Osteocyte (in vitro differentiated cells): ENCODE results near the gene PLXNA1. TPM values are rescaled to one million over a fixed set of nuclear protein-coding genes. Genes with fewer than 3 reads are reported as not detected.

Source experiments
- DNase-seq: peaks from one replicate; pipeline ENCODE4 v3.0.0; 2021; ENCODE audit warnings: mixed read lengths; ENCODE audit not compliant: unreplicated experiment; ENCODE audit errors: extremely low spot score
- H3K27ac Mint-ChIP-seq: one replicate; pipeline ENCODE4 v1.8.0; 2021; ENCODE audit warnings: mild to moderate bottlenecking, mixed read lengths; ENCODE audit not compliant: unreplicated experiment
- H3K27me3 Mint-ChIP-seq: one replicate; pipeline ENCODE4 v1.8.0; 2021; ENCODE audit warnings: mixed read lengths; ENCODE audit not compliant: unreplicated experiment
- H3K36me3 Mint-ChIP-seq: one replicate; pipeline ENCODE4 v1.8.0; 2021; ENCODE audit warnings: mixed read lengths; ENCODE audit not compliant: unreplicated experiment
- H3K4me1 Mint-ChIP-seq: one replicate; pipeline ENCODE4 v1.8.0; 2021; ENCODE audit warnings: mixed read lengths; ENCODE audit not compliant: unreplicated experiment
- H3K4me3 Mint-ChIP-seq: one replicate; pipeline ENCODE4 v1.8.0; 2021; ENCODE audit warnings: mild to moderate bottlenecking, moderate library complexity, mixed read lengths; ENCODE audit not compliant: unreplicated experiment
- H3K9me3 Mint-ChIP-seq: one replicate; pipeline ENCODE4 v1.8.0; 2021; ENCODE audit warnings: mixed read lengths; ENCODE audit not compliant: unreplicated experiment
- CTCF ChIP-seq: fragments of 200-600 bp; sonication (generic); IDR thresholded peaks from 2 replicates; pipeline ENCODE4 v1.5.0; 2021; ENCODE audit warnings: antibody characterized with exemption, mild to moderate bottlenecking, moderate library complexity
- total RNA-seq: library from RNA; stranded (reverse); gene quantifications from 2 replicates; pipeline ENCODE4 v1.2.1, GENCODE V29; 2021

PLXNA1 gene
- total RNA-seq, 1 donor from 2014 or later: 60.5 TPM

GRCh38 chr3:127025456-127025855, 42.5 kb downstream of the PLXNA1 start:
- H3K4me3 Mint-ChIP-seq: no peak overlapping the region
- DNase-seq: no peak
- H3K4me1 Mint-ChIP-seq: no peaks in the 10 kb centered on the region
- no peak for TF ChIP-seq CTCF
- H3K27me3 Mint-ChIP-seq: no peaks in the 10 kb centered on the region
- peaks cover 9% of the 10 kb centered on the region for H3K36me3 Mint-ChIP-seq
- H3K27ac Mint-ChIP-seq: no peak overlapping the region
- H3K9me3 Mint-ChIP-seq: no peaks in the 10 kb centered on the region

- no peaks in the 10 kb centered on the region for H3K9me3 Mint-ChIP-seq
- no peaks in the 10 kb centered on the region for H3K27me3 Mint-ChIP-seq
- no peak for DNase-seq
- no peaks in the 10 kb centered on the region for H3K4me1 Mint-ChIP-seq
- TF ChIP-seq CTCF: no peak
- H3K27ac Mint-ChIP-seq: no peak overlapping the region
- H3K4me3 Mint-ChIP-seq: no peak overlapping the region
- H3K36me3 Mint-ChIP-seq: peaks cover 9% of the 10 kb centered on the region
These were observed 43.1 kb downstream of the PLXNA1 start for GRCh38 chr3:127026036-127026435.

- no peak for TF ChIP-seq CTCF
- H3K4me1 Mint-ChIP-seq: no peaks in the 10 kb centered on the region
- peaks cover 12% of the 10 kb centered on the region for H3K36me3 Mint-ChIP-seq
- H3K27ac Mint-ChIP-seq: no peak overlapping the region
- no peaks in the 10 kb centered on the region for H3K27me3 Mint-ChIP-seq
- H3K9me3 Mint-ChIP-seq: no peaks in the 10 kb centered on the region
- DNase-seq: no peak
- no peak overlapping the region for H3K4me3 Mint-ChIP-seq
These were observed 43.7 kb downstream of the PLXNA1 start for GRCh38 chr3:127026661-127027060.

- Mint-ChIP-seq H3K36me3 (peaks cover 11% of the 10 kb centered on the region), H3K4me1 (no peaks in the 10 kb centered on the region), H3K4me3 (no peak overlapping the region), H3K27ac (no peak overlapping the region), H3K9me3 (no peaks in the 10 kb centered on the region), H3K27me3 (no peaks in the 10 kb centered on the region)
- TF ChIP-seq CTCF: no peak
- no peak for DNase-seq
These were observed 44.3 kb downstream of the PLXNA1 start for GRCh38 chr3:127027061-127027735.

GRCh38 chr3:127027811-127028548, 45.1 kb downstream of the PLXNA1 start:
- no peak for TF ChIP-seq CTCF

More at GRCh38 chr3:127027811-127028548, 45.1 kb downstream of the PLXNA1 start:
- no peak for DNase-seq
- H3K4me3 Mint-ChIP-seq: no peak overlapping the region
- H3K27ac Mint-ChIP-seq: no peak overlapping the region
- H3K27me3 Mint-ChIP-seq: no peaks in the 10 kb centered on the region
- H3K4me1 Mint-ChIP-seq: no peaks in the 10 kb centered on the region
- H3K9me3 Mint-ChIP-seq: no peaks in the 10 kb centered on the region
- H3K36me3 Mint-ChIP-seq: peaks cover 14% of the 10 kb centered on the region
